Occipital lobe (tissue), 2 donors: ENCODE data around the gene SH3RF2. TPM values are rescaled to one million over a fixed set of nuclear protein-coding genes. Genes with fewer than 3 reads are reported as not detected.
"Not testable (repeated sequence)": the region's sequence is repeated elsewhere in the genome, so short reads cannot be mapped to it uniquely, and the experiment has no call there.

ENCODE experiments used
- DNase-seq: peaks from one replicate; lab custom pipeline; 2025; lab: John Stamatoyannopoulos, UW
- total RNA-seq: library from RNA; depleted of rRNA; stranded (reverse); fragments of >200 nt; gene quantifications from one replicate; pipeline ENCODE4 v1.2.3, GENCODE V29; 2014

The SH3RF2 gene
- 0.31 TPM for total RNA-seq

- no peak for DNase-seq
These were observed at the start of gene SH3RF2 for GRCh38 chr5:145936401-145937131. Gene SH3RF2, plus strand, starts transcription at chr5:145936578. Its CDS starts 1,351 bp downstream, at chr5:145937929.

- no peak for DNase-seq
These were observed 49.2 kb upstream of the SH3RF2 start for GRCh38 chr5:145887217-145887616.

GRCh38 chr5:145887976-145888574, 48.3 kb upstream of the SH3RF2 start:
- no peak for DNase-seq

GRCh38 chr5:145889611-145890010, 46.8 kb upstream of the SH3RF2 start:
- DNase-seq, result no peak

- DNase-seq, result not testable (repeated sequence)
These were observed 45.0 kb upstream of the SH3RF2 start for GRCh38 chr5:145891378-145891777.

- no peak for DNase-seq
These were observed 38.2 kb upstream of the SH3RF2 start for GRCh38 chr5:145898171-145898570.

- DNase-seq, result no peak
These were observed 34.0 kb upstream of the SH3RF2 start for GRCh38 chr5:145902421-145902820.

- DNase-seq, result no peak
These were observed 33.3 kb upstream of the SH3RF2 start for GRCh38 chr5:145903113-145903512.

GRCh38 chr5:145903867-145904266, 32.5 kb upstream of the SH3RF2 start:
- DNase-seq, result no peak

- DNase-seq, result no peak
These were observed 31.6 kb upstream of the SH3RF2 start for GRCh38 chr5:145904743-145905142.

- DNase-seq, result no peak
These were observed 30.0 kb upstream of the SH3RF2 start for GRCh38 chr5:145906401-145906800.

GRCh38 chr5:145908206-145908960, 28.0 kb upstream of the SH3RF2 start:
- no peak for DNase-seq

- DNase-seq, result no peak
These were observed 25.2 kb upstream of the SH3RF2 start for GRCh38 chr5:145911164-145911563.

GRCh38 chr5:145912019-145912418, 24.4 kb upstream of the SH3RF2 start:
- no peak for DNase-seq

GRCh38 chr5:145912594-145912993, 23.8 kb upstream of the SH3RF2 start:
- DNase-seq, result no peak

- no peak for DNase-seq
These were observed 22.7 kb upstream of the SH3RF2 start for GRCh38 chr5:145913701-145914100.

GRCh38 chr5:145915970-145916638, 20.3 kb upstream of the SH3RF2 start:
- DNase-seq, result no peak

GRCh38 chr5:145917288-145917687, 19.1 kb upstream of the SH3RF2 start:
- no peak for DNase-seq

GRCh38 chr5:145918397-145918796, 18.0 kb upstream of the SH3RF2 start:
- no peak for DNase-seq

GRCh38 chr5:145919413-145919812, 17.0 kb upstream of the SH3RF2 start:
- DNase-seq, result no peak

GRCh38 chr5:145920542-145921210, 15.7 kb upstream of the SH3RF2 start:
- DNase-seq, result no peak
